ENCODE data around the gene RDH12. TPM values are rescaled to one million over a fixed set of nuclear protein-coding genes. Genes with fewer than 3 reads are reported as not detected.

Gene RDH12
- total RNA-seq, 1 donor from 2014 or later, result 1.3 TPM

DNA sequence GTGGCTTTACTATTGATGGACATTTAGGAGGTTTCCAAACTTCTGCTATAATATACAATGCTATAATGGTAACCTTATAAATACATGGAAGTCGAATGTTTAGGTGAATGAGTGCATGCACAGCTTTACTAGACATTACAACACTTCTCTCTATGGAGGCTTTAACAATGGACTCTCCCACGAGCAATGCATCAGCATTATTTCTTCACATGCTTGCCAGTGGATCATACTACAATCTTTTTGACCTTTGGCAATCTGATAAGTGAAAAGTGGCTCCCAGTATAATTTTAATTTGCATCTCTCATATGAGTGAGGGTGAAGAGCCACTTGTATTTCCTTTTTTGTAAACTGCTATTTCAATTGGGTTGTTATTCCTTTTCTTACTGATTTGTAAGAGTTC is 18.2 kb downstream of the RDH12 start:
- no peaks in the 10 kb centered on the region for H3K27me3 Mint-ChIP-seq (ENCODE audit: insufficient read depth, low read depth)
- Histone ChIP-seq H3K36me3 (no peaks in the 10 kb centered on the region), H3K4me2 (no peak overlapping the region), H3K9ac (no peak overlapping the region), H3K9me3 (ENCODE audit: low read depth) (no peaks in the 10 kb centered on the region), H3K4me1 (no peaks in the 10 kb centered on the region), H2AFZ (replicated peaks) (no peak overlapping the region), H3K79me2 (ENCODE audit: low read depth) (no peaks in the 10 kb centered on the region), H3F3A (ENCODE audit: low read depth) (no peaks in the 10 kb centered on the region), H3K4me3 (no peak overlapping the region), H3K27me3 (peaks cover 10% of the 10 kb centered on the region), H4K20me1 (ENCODE audit: low read depth) (no peaks in the 10 kb centered on the region), H3K27ac (no peak overlapping the region)
- no peaks in the 10 kb centered on the region for H3K9me3 Mint-ChIP-seq
- no peak for DNase-seq (ENCODE audit: low spot score)
- TF ChIP-seq EZH2 (IDR thresholded peaks at IDR 0.05) (no peak), EZH2phosphoT487 (IDR thresholded peaks at IDR 0.05) (no peak)
- TF ChIP-seq, protein P1, sequence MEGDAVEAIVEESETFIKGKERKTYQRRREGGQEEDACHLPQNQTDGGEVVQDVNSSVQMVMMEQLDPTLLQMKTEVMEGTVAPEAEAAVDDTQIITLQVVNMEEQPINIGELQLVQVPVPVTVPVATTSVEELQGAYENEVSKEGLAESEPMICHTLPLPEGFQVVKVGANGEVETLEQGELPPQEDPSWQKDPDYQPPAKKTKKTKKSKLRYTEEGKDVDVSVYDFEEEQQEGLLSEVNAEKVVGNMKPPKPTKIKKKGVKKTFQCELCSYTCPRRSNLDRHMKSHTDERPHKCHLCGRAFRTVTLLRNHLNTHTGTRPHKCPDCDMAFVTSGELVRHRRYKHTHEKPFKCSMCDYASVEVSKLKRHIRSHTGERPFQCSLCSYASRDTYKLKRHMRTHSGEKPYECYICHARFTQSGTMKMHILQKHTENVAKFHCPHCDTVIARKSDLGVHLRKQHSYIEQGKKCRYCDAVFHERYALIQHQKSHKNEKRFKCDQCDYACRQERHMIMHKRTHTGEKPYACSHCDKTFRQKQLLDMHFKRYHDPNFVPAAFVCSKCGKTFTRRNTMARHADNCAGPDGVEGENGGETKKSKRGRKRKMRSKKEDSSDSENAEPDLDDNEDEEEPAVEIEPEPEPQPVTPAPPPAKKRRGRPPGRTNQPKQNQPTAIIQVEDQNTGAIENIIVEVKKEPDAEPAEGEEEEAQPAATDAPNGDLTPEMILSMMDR (IDR thresholded peaks at IDR 0.05), result no peak
- no peak overlapping the region for H3K27ac Mint-ChIP-seq
- H3K4me3 Mint-ChIP-seq, result no peak overlapping the region
- H3K4me1 Mint-ChIP-seq, result no peaks in the 10 kb centered on the region
- no peaks in the 10 kb centered on the region for H3K36me3 Mint-ChIP-seq

DNA sequence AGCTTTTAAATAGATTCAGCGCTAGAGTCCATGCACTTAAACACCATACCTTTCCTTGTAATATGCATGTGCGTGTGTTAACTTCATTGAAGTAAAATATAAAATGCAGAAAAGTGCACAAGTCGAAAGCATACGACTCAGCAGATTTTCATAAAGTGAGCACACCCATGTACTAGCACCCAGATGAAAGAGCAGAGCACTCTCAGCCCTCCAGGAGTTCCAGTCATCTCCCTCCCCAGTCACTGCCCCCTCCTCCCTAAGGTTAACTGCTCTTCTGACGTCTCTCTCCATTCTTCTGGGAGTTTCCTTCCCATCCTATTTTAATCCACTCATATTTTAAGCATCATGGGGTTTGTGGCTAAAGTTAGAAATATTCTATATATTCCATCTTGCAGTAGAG is 20.2 kb downstream of the RDH12 start:
- Histone ChIP-seq H2AFZ (replicated peaks) (peak overlapping the region; percentile 14), H3K9ac (no peak overlapping the region), H3K4me3 (no peak overlapping the region), H3K79me2 (ENCODE audit: low read depth) (no peaks in the 10 kb centered on the region), H3K27me3 (peaks cover 10% of the 10 kb centered on the region), H3K9me3 (ENCODE audit: low read depth) (no peaks in the 10 kb centered on the region), H3K27ac (no peak overlapping the region), H3F3A (ENCODE audit: low read depth) (no peaks in the 10 kb centered on the region), H3K36me3 (no peaks in the 10 kb centered on the region), H3K4me2 (peak overlapping the region; percentile 57), H4K20me1 (ENCODE audit: low read depth) (no peaks in the 10 kb centered on the region), H3K4me1 (no peaks in the 10 kb centered on the region)
- H3K4me3 Mint-ChIP-seq, result no peak overlapping the region
- no peaks in the 10 kb centered on the region for H3K27me3 Mint-ChIP-seq (ENCODE audit: insufficient read depth, low read depth)
- no peaks in the 10 kb centered on the region for H3K36me3 Mint-ChIP-seq
- TF ChIP-seq, protein P1 (IDR thresholded peaks at IDR 0.05), result no peak
- no peak for TF ChIP-seq EZH2phosphoT487 (IDR thresholded peaks at IDR 0.05)
- TF ChIP-seq EZH2 (IDR thresholded peaks at IDR 0.05), result no peak
- no peak for DNase-seq (ENCODE audit: low spot score)
- no peaks in the 10 kb centered on the region for H3K9me3 Mint-ChIP-seq
- no peaks in the 10 kb centered on the region for H3K4me1 Mint-ChIP-seq
- no peak overlapping the region for H3K27ac Mint-ChIP-seq

DNA sequence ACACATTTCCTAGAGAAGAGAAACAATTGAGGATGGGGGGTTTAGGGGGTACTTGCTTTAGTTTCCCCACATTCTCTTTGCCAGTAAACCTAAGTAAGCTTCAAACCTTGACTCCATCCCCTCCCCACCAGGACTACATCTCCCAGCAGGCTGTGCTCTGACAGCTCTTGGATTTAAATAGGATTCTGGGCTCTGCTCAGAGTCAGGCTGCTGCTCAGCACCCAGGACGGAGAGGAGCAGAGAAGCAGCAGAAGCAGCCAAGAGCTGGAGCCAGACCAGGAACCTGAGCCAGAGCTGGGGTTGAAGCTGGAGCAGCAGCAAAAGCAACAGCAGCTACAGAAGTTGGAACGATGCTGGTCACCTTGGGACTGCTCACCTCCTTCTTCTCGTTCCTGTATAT is 20.6 kb downstream of the RDH12 start:
- Histone ChIP-seq H3K27me3 (peaks cover 10% of the 10 kb centered on the region), H2AFZ (replicated peaks) (peak overlapping the region; percentile 75), H3F3A (ENCODE audit: low read depth) (no peaks in the 10 kb centered on the region), H3K4me1 (no peaks in the 10 kb centered on the region), H4K20me1 (ENCODE audit: low read depth) (no peaks in the 10 kb centered on the region), H3K79me2 (ENCODE audit: low read depth) (no peaks in the 10 kb centered on the region), H3K4me2 (peak overlapping the region; percentile 57), H3K27ac (no peak overlapping the region), H3K4me3 (peak overlapping the region; percentile 11), H3K9me3 (ENCODE audit: low read depth) (no peaks in the 10 kb centered on the region), H3K9ac (no peak overlapping the region), H3K36me3 (no peaks in the 10 kb centered on the region)
- H3K27ac Mint-ChIP-seq, result no peak overlapping the region
- TF ChIP-seq, protein P1 (IDR thresholded peaks at IDR 0.05), result no peak
- TF ChIP-seq EZH2phosphoT487 (IDR thresholded peaks at IDR 0.05) (no peak), EZH2 (IDR thresholded peaks at IDR 0.05) (no peak)
- H3K36me3 Mint-ChIP-seq, result no peaks in the 10 kb centered on the region
- H3K4me1 Mint-ChIP-seq, result no peaks in the 10 kb centered on the region
- DNase-seq (ENCODE audit: low spot score), result peak; percentile 61
- no peaks in the 10 kb centered on the region for H3K9me3 Mint-ChIP-seq
- H3K27me3 Mint-ChIP-seq (ENCODE audit: insufficient read depth, low read depth), result no peaks in the 10 kb centered on the region
- no peak overlapping the region for H3K4me3 Mint-ChIP-seq

Data from neural progenitor cell (in vitro differentiated cells).